Islet precursor cell (in vitro differentiated cells): ENCODE measurements around the gene FES.
"Not testable (repeated sequence)": the region's sequence is repeated elsewhere in the genome, so short reads cannot be mapped to it uniquely, and the experiment has no call there.

Experiments
- DNase-seq: peaks from one replicate; pipeline ENCODE4 v3.0.0-alpha.2; 2018

The FES gene

GRCh38 chr15:90862487-90862886 is 21.8 kb upstream of the FES start:
- no peak for DNase-seq

- DNase-seq, result no peak
These were observed 21.1 kb upstream of the FES start for GRCh38 chr15:90862964-90863778.

- DNase-seq, result no peak
These were observed 20.3 kb upstream of the FES start for GRCh38 chr15:90863987-90864386.

GRCh38 chr15:90864507-90864906 is 19.8 kb upstream of the FES start:
- DNase-seq, result no peak

GRCh38 chr15:90865702-90866101 is 18.6 kb upstream of the FES start:
- DNase-seq, result no peak

- no peak for DNase-seq
These were observed 18.1 kb upstream of the FES start for GRCh38 chr15:90866161-90866715.

GRCh38 chr15:90866800-90867199 is 17.5 kb upstream of the FES start:
- no peak for DNase-seq

GRCh38 chr15:90868261-90868689 is 16.0 kb upstream of the FES start, which contains the start of gene FURIN:
Gene FURIN, plus strand, starts transcription at chr15:90868588. Its CDS starts 7,153 bp downstream, at chr15:90875741.
- peak; percentile 89 for DNase-seq

GRCh38 chr15:90869140-90869541 is 15.2 kb upstream of the FES start:
- DNase-seq, result peak; percentile 75

GRCh38 chr15:90869601-90870353 is 14.5 kb upstream of the FES start:
- peak; percentile 99 for DNase-seq

- DNase-seq, result no peak
These were observed 13.8 kb upstream of the FES start for GRCh38 chr15:90870354-90871138.

GRCh38 chr15:90871139-90871715 is 13.1 kb upstream of the FES start:
- DNase-seq, result no peak

GRCh38 chr15:90871716-90872485 is 12.4 kb upstream of the FES start:
- no peak for DNase-seq

GRCh38 chr15:90872486-90873184 is 11.7 kb upstream of the FES start:
- DNase-seq, result peak; percentile 76

- DNase-seq, result no peak
These were observed 10.8 kb upstream of the FES start for GRCh38 chr15:90873488-90873997.

GRCh38 chr15:90873998-90874605 is 10.2 kb upstream of the FES start:
- no peak for DNase-seq

GRCh38 chr15:90874986-90875385 is 9.3 kb upstream of the FES start:
- not testable (repeated sequence) for DNase-seq

GRCh38 chr15:90875549-90875981 is 8.7 kb upstream of the FES start:
- no peak for DNase-seq

- DNase-seq, result no peak
These were observed 8.3 kb upstream of the FES start for GRCh38 chr15:90876046-90876445.

GRCh38 chr15:90876512-90877170 is 7.7 kb upstream of the FES start:
- DNase-seq, result no peak
